ENCODE data around the gene PARP15.

PARP15 gene

GRCh38 chr3:122572940-122573412 is 4.5 kb upstream of the PARP15 start:
- no peak for DNase-seq

GRCh38 chr3:122576174-122576940 is 1.1 kb upstream of the PARP15 start:
- DNase-seq: peak; percentile 42

DNA sequence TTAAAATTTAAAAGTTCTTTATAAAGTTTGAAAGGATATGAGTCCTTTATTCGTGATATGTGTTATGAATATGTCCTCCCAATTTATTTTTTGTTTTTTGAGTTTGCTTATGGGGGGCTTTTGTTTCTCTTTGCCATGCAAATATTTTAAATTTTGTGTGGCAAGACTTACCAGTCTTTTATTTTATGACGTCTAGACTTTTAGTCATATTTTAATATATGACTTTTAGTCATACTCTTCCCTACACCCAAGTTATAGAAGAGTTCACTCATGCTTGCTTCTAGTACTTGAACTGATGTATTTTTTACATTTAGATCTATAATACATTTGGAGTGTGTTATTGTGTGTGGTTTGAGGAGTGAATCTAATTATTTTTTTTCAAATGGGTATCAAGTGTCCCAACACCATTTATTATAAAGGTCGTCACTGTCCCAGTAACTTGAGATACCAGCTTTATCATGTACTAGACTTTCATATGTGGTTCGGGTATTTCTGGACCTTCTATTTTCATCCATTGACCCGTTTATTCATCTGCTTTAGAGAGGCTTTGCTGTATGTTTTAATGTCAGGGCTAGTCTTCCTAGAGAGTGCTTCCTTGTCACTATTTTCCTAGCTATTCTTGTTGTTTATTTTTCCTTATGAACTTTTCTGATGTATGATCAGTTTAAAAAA is 755 bp downstream of the PARP15 start:
- no peak for DNase-seq

GRCh38 chr3:122580470-122580869 is 3.0 kb downstream of the PARP15 start:
- DNase-seq: no peak

DNA sequence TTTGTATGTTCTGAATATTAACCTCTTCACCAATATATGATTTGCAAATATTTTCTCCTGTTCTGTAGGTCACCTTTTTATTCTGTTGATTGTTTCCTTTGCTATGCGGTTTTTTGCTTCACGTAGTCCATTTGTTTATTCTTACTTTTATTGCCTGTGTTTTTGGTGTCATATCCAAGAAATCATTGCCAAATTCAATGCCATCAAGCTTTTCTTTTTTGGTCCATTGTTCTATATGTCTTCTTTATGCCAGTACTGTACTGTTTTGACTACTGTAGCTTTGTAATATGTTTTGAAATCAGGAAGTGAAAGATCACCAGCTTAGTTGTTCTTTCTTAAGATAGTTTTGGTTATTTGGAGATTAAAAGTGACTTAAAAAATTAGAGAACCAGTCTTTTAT is 4.2 kb downstream of the PARP15 start:
- DNase-seq: no peak

GRCh38 chr3:122582390-122582789 is 4.9 kb downstream of the PARP15 start:
- DNase-seq: no peak

GRCh38 chr3:122586098-122586497 is 8.6 kb downstream of the PARP15 start:
- DNase-seq: no peak

- no peak for DNase-seq
Measured at GRCh38 chr3:122586773-122587485, 9.5 kb downstream of the PARP15 start.

GRCh38 chr3:122587572-122587971 is 10.1 kb downstream of the PARP15 start:
- DNase-seq: no peak

- DNase-seq: no peak
Measured at GRCh38 chr3:122589297-122589696, 11.8 kb downstream of the PARP15 start.

GRCh38 chr3:122590610-122591009 is 13.2 kb downstream of the PARP15 start:
- DNase-seq: no peak

DNA sequence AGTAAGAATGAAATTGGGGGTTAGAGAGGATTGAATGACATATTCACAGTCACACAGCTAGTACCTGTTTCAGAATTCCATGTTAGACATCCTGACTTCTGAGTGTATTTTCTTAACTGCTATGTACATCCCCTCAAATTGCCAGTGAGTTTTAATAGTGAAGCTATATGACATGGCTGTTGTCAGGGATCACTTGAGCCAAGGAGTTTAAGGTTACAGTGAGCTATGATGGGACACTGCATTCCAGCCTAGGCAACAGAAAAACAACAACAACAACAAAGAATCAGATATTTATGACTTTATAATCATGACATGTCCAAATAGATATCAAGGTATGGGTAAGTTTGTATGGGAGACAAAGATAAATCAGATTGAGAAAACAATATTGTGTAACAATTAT is 16.6 kb downstream of the PARP15 start:
- DNase-seq: no peak

- DNase-seq: no peak
Measured at GRCh38 chr3:122598151-122598550, 20.7 kb downstream of the PARP15 start.

DNA sequence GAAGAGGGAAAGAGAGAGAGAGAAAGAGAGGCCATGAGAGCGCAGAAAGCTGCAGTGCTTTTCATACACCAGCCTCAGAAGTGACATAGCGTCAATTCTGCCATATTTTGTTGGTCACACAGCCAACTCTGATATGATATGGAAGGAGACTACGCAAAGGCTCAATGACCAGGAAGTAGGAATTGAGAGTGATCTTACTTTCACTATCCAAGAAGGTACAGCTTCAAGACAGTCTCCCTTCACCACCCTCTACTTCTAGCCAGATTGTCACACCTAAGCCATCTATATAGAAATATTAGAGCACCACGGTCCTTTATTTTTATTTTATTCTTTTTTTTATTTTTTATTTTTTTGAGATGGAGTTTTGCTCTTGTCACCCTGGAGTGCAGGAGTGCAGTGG is 21.1 kb downstream of the PARP15 start:
- DNase-seq: no peak

DNA sequence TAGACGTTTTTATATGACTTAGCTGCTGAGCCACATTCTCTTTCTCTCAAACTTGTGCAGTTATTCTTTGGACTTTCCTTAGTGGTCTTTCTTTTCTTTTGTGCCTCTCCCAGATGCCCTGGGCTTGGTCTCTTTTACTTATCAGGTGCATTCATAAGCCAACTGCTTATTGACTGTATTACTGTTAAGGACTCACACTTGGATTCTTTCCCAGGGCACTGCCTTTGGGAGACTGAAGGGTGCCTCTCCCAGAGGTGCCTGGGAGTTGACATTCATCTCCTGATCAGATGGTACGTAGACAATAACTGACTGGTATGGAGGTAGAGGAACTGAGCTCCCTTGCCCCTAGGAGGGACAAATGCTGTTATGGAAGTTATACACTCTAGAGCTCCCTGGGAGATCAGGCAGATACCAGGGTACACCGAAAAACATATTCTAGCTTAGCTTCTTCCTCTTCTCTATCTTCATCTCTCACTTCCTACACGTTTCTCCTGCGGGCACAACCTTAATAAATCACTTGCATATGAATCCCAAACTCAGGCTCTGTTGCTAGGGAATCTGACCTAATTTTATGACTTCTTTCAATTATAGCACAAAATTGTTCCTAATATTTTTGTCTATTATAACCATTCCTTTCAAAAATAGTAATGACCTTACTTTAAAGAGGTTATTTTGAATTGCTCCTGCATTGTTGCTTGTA is 24.7 kb downstream of the PARP15 start:
- no peak for DNase-seq

DNA sequence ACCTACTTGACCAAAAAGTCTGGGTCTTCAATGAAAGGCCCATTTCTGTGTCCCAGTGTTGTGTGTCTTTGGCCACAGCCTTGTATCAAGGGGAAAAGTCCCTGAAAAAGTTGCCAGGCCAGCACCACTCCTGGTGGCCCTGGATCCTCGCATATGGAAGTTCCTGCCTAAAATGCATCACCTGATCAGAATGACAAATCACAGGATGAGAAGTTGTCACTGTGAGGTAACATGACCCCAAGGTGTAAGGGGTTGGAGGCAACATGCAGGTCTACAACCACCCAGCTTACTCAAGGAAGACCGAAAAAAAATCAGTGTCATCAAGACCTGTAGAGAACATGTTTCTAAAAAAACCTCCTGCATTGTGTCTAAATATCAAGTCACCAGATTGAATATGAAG is 25.6 kb downstream of the PARP15 start:
- no peak for DNase-seq

DNA sequence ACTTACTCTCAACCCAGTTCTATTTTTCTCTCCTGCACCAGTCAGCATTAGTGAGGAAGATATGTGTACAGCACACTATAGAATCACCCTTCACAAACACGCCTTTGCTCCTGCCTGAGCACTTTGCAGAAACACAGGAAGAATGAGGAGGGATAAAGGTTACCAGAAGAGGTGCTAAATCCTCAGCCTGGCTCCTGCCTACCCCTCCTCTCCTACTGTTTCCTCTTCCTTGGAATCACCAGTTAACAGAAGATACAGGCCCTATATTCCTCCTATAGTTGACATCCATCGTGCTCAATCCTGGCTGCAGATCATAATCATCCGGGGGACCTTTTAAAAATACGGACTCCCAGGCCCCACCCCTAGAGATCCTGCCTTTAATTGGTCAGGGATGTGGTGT is 28.9 kb downstream of the PARP15 start:
- DNase-seq: no peak

GRCh38 chr3:122608916-122609315 is 31.5 kb downstream of the PARP15 start:
- no peak for DNase-seq

DNA sequence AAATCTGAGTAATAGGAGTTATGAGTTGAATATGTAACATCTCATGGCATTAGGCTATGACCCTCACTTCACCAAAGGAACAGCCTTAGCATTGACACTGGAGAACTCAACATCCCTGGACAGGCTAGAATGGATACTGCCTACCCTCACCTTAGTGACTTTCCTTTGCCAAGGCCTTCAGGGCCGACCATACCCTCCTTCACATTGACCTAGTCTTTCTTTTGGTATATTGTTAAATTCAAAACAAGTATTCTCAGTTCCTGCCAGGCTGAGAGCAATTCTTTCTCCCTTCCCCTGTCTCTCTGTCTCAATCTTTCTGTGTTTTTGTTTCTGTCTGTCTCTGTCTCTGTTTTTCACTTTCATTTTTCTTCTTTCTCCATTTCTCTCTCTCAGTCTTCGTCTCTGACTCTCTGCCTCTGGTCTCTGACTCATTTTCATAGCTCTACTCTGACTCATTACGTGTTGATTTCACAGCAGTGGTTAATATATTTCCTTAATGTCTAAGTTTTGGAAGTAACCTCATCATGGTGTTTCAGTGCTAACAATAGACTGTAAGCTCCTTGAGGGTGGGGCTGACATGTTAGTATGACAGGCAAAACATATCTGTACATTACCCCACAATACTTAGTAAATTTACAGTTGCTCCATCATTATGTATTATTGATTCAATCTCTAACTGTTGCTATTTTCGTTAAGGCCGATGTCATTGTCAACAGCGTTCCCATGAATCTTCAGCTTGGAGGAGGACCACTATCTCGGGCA is 32.5 kb downstream of the PARP15 start:
- DNase-seq: peak; percentile 82

GRCh38 chr3:122612696-122613095 is 35.2 kb downstream of the PARP15 start:
- no peak for DNase-seq

DNA sequence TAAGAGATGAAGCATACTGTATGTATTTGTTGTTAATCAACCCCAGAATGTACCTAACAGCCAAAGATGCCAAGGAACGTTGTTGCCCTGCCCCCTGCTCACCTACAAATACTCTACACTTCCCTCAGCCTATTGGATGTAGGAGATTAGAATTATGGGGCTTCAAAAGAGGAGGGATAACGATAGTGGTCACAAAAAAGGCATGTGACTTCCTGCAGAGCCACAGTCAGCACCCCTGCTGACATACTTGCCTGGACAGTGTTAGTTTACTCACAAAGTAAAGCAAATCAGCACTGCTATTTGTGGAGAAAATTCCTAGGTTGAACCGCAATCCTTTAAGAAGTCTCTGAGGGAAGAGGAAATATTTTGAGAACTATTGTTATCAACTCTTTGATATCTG is 37.9 kb downstream of the PARP15 start:
- peak; percentile 20 for DNase-seq

DNA sequence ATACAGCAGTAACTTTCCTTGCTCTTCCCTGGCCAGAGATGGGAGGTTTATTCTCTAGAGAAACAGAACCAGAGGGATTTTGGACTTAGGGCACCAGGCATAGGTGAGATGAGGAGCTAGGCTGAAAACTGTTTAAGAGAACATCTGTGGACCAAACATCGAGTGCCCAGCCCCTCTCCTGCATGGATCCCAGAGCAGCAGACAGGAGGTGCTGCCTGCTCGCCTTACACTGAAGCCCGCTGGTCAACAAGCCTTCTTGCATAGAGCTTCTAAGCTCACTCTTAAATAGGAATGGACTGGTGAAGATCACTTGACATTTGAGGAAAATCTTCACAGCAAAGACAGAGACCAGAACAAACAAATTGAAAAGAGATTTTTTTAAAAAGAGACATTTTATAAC is 41.2 kb downstream of the PARP15 start:
- no peak for DNase-seq

Data from fibroblast of skin of scalp (primary cell).